Stomach smooth muscle (tissue), 2 donors: Measurements from ENCODE around the gene GRID1.

ENCODE experiments used
- H3K27ac ChIP-seq: one replicate; pipeline ENCODE4 v1.7.0; 2013; ENCODE audit warnings: mild to moderate bottlenecking, low read length, inconsistent platforms
- H3K27me3 ChIP-seq, 2 donors: one replicate each; pipeline ENCODE4 v1.7.0; 2013; ENCODE audit warnings: low read length in 2 of 2; ENCODE audit not compliant: insufficient read depth in 2 of 2, control insufficient read depth in 1 of 2
- H3K36me3 ChIP-seq, 2 donors: one replicate each; pipeline ENCODE4 v1.7.0; 2013; ENCODE audit warnings: low read length in 2 of 2; ENCODE audit not compliant: control insufficient read depth in 2 of 2, insufficient read depth in 2 of 2
- H3K4me1 ChIP-seq: one replicate; pipeline ENCODE4 v1.7.0; 2013; ENCODE audit warnings: low read length; ENCODE audit not compliant: control insufficient read depth, insufficient read depth
- H3K4me3 ChIP-seq, 2 donors: one replicate each; pipeline ENCODE4 v1.7.0; 2013; ENCODE audit warnings: low read length in 2 of 2
- H3K9ac ChIP-seq, 2 donors: one replicate each; pipeline ENCODE4 v1.7.0; 2013; ENCODE audit warnings: low read length in 2 of 2, mild to moderate bottlenecking in 1 of 2
- H3K9me3 ChIP-seq, 2 donors: one replicate each; pipeline ENCODE4 v1.7.0; 2013; ENCODE audit warnings: low read length in 2 of 2; ENCODE audit not compliant: control insufficient read depth in 2 of 2
- donor health status: healthy.
- donor health status: Pancreatic carcinoma.

GRID1 gene

DNA sequence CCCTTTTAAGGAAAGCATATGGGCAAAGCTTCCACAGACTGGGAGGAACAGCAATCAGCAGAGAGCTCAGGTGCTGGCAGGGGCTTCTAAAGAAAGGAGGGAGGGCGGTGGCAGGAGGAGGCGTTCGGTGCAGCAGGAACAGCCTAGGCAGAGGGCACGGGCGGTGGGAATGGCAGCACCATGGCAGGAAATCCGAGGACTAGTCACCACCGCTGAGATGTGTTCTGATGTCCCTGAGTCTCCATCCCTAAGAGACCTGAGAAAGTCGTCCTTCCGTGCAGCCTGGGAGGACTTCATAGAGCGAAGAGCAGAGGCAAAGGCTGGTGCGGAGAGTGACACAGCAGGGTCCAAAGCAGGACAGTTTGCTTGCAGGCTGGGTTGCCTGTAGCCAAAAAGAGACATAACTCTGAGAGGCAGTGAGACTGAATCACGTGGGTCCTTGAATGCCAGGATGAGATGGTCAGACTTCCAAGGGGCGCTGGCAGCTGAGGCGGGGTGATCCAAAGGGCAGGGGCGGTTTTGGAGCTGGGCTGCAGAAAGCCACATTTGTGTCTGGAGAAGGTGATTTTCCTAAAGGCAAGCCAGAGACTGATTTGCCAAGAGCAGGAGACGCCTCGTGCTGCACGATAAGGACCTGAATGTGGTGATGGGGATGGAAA is 35.8 kb upstream of the GRID1 start:
- peaks cover 37% of the 10 kb centered on the region for H3K4me1 ChIP-seq

GRCh38 chr10:86401588-86402282 is 35.1 kb upstream of the GRID1 start:
- H3K4me1 ChIP-seq: peaks cover 37% of the 10 kb centered on the region
- no peaks in the 10 kb centered on the region for H3K36me3 ChIP-seq
- no peaks in the 10 kb centered on the region for H3K27me3 ChIP-seq
- H3K27ac ChIP-seq: peak overlapping the region; percentile 80
- H3K9me3 ChIP-seq: no peaks in the 10 kb centered on the region
- H3K4me3 ChIP-seq: peak overlapping the region; percentile 81 to 83
- peak overlapping the region in 1 of 2 donors; percentile 68 for H3K9ac ChIP-seq

More for the DNA sequence above, 35.8 kb upstream of the GRID1 start:
- Histone ChIP-seq H3K9me3 (no peaks in the 10 kb centered on the region), H3K27ac (peak overlapping the region; percentile 66), H3K36me3 (no peaks in the 10 kb centered on the region), H3K9ac (no peak overlapping the region), H3K27me3 (no peaks in the 10 kb centered on the region), H3K4me3 (peak overlapping the region; percentile 3 to 65)

DNA sequence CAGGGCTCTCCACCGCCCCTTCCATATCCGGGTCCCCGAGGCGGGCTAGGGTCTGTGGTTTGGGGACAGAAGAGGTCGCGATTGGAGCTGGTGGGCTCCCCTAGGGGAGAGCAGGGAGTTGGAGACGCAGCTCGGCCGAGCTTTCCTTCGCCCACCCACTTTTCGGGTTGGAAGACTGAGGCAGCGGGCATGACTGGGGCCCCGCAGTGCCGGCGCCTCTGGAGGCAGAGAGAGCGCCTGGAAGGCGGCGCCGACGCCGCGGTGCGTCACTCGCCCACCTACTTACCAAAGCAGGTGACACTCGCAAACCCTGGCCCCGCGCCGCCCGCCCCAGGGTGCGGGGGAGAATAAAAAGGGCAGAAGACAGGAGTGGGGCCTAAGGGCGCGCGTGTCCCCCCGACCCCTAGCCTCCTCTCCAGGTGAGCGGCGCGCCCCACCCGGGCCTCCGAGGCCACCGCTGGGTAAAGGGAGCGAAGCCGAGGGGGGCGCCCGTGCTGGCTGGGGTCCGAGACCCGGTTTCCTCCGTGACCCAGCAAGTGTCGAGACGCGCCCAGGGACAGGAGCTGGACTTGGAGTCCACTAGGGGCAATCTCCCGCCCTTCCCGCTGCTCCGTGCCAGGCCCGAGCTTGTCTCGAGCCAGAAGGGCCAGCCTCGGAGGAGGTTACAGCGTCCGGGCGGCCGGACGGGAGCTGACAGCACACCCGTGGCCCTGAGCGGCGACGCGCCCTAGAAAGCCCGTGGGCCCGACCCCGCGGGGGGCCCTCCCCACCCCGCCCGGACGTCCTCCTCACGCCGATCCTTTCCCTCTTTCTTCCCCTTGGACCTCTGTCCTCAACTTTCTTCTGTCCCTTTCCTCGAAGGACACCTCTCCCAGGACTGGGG is 34.4 kb upstream of the GRID1 start:
- Histone ChIP-seq H3K4me3 (peak overlapping the region; percentile 81 to 83), H3K27ac (peak overlapping the region; percentile 80), H3K27me3 (no peaks in the 10 kb centered on the region), H3K36me3 (no peaks in the 10 kb centered on the region), H3K4me1 (peaks cover 37% of the 10 kb centered on the region), H3K9me3 (no peaks in the 10 kb centered on the region), H3K9ac (peak overlapping the region; percentile 58 to 68)

DNA sequence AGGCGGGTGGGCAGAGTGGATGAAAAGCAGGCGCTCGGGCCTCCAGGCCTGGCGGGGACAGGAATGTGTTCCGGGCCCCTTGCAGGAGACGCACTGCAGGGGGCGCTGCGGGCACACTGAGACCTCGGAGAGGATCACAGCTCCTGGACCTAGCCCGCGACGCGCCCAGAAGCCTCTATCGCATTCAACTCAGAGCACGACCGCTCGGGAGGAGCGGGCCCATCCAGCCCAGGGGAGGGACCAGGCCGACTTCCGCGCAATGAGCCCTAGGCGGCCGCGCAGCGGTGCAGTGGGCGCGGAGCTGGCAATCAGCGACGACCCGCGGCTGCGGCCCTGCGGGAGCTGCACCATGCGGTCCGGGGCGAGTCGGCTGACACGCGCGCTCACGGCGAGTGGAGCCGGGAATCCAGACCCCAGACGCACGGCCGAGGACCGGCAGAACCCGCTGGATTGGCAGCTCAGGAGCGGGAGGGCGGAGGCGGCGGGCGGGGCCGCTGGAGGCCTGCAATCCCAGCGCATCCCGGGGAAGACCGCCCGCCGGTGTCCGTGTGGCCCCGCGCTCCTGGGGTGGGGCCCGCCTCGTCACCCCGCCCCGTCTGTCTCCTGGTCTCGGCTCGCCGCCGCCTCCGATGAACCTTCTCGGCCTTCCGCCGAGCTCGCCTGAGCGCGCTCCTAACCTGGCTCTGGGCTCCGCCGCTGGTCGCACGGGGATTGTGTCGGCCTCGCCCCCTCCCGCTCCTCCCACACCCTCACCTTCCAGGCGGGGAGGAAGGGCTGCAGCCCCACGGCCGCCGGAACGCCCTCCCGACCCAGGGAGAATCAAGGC is 33.5 kb upstream of the GRID1 start:
- Histone ChIP-seq H3K9ac (peak overlapping the region; percentile 64 to 68), H3K27me3 (no peaks in the 10 kb centered on the region), H3K27ac (peak overlapping the region; percentile 80), H3K4me1 (peaks cover 37% of the 10 kb centered on the region), H3K9me3 (no peaks in the 10 kb centered on the region), H3K36me3 (no peaks in the 10 kb centered on the region), H3K4me3 (peak overlapping the region; percentile 81 to 83)

DNA sequence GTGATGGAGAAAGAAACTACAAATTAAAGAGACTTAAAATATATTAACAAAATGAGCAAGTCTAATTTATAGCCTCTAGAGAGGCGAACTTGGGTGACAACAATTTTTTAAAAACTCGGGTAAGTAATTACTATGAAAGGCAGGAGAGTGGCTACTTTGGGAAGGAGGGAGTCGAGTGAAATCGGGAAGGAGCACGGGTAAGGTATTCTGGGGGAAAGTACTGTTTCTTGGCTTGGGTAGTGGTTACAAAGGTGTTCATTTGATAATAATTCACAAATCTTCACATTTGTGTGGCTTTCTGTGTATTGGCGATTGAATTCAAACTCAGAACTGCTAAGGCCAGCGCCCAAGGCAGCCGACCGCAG is 32.9 kb upstream of the GRID1 start:
- Histone ChIP-seq H3K9me3 (no peaks in the 10 kb centered on the region), H3K36me3 (no peaks in the 10 kb centered on the region), H3K9ac (peak overlapping the region; percentile 60 to 64), H3K27ac (peak overlapping the region; percentile 80), H3K4me1 (peaks cover 37% of the 10 kb centered on the region), H3K27me3 (no peaks in the 10 kb centered on the region), H3K4me3 (peak overlapping the region in 1 of 2 donors; percentile 83)

GRCh38 chr10:86397120-86397519 is 30.5 kb upstream of the GRID1 start:
- no peaks in the 10 kb centered on the region for H3K9me3 ChIP-seq
- no peak overlapping the region for H3K27ac ChIP-seq
- no peaks in the 10 kb centered on the region for H3K27me3 ChIP-seq

GRCh38 chr10:86393862-86394455 is 27.4 kb upstream of the GRID1 start:
- Histone ChIP-seq H3K27me3 (peaks cover 6 to 11% of the 10 kb centered on the region in 2 donors), H3K36me3 (no peaks in the 10 kb centered on the region), H3K9me3 (no peaks in the 10 kb centered on the region), H3K4me3 (no peak overlapping the region), H3K9ac (no peak overlapping the region), H3K27ac (no peak overlapping the region), H3K4me1 (peaks cover 4% of the 10 kb centered on the region)

More at GRCh38 chr10:86397120-86397519, 30.5 kb upstream of the GRID1 start:
- H3K9ac ChIP-seq: no peak overlapping the region
- H3K4me1 ChIP-seq: peaks cover 26% of the 10 kb centered on the region
- H3K36me3 ChIP-seq: no peaks in the 10 kb centered on the region
- no peak overlapping the region for H3K4me3 ChIP-seq

GRCh38 chr10:86393362-86393761 is 26.8 kb upstream of the GRID1 start:
- H3K27me3 ChIP-seq: peaks cover 8 to 12% of the 10 kb centered on the region in 2 donors
- H3K4me1 ChIP-seq: peaks cover 4% of the 10 kb centered on the region
- no peak overlapping the region for H3K9ac ChIP-seq
- H3K27ac ChIP-seq: no peak overlapping the region
- H3K9me3 ChIP-seq: no peaks in the 10 kb centered on the region
- no peak overlapping the region for H3K4me3 ChIP-seq
- no peaks in the 10 kb centered on the region for H3K36me3 ChIP-seq

GRCh38 chr10:86392723-86393094 is 26.1 kb upstream of the GRID1 start:
- Histone ChIP-seq H3K27me3 (peaks cover 12 to 18% of the 10 kb centered on the region in 2 donors), H3K9me3 (no peaks in the 10 kb centered on the region), H3K4me1 (peaks cover 4% of the 10 kb centered on the region), H3K4me3 (no peak overlapping the region), H3K9ac (no peak overlapping the region), H3K27ac (no peak overlapping the region), H3K36me3 (no peaks in the 10 kb centered on the region)
